ENCODE data around the gene SPA17.

SPA17 gene

GRCh38 chr11:124722176-124722575, 48.5 kb downstream of the SPA17 start:
- peaks cover 95% of the 10 kb centered on the region for H3K27me3 ChIP-seq (ENCODE audit: control insufficient read depth, insufficient read depth, low read length)

GRCh38 chr11:124724979-124725718, 51.4 kb downstream of the SPA17 start:
- Histone ChIP-seq H3K4me3 (ENCODE audit: low read depth, low read length) (peak overlapping the region; percentile 19; the same call in 1 of the 2 replicates), H3K9ac (ENCODE audit: low read length) (no peak overlapping the region), H3K27ac (ENCODE audit: low read depth, low read length) (no peak overlapping the region), H3K9me3 (ENCODE audit: control insufficient read depth, insufficient read depth, low read depth, low read length) (no peaks in the 10 kb centered on the region), H3K4me1 (ENCODE audit: control insufficient read depth, insufficient read depth, low read length) (peaks cover 24% of the 10 kb centered on the region), H3K36me3 (ENCODE audit: control insufficient read depth, insufficient read depth, low read length) (no peaks in the 10 kb centered on the region), H3K27me3 (ENCODE audit: control insufficient read depth, insufficient read depth, low read length) (peaks cover 69% of the 10 kb centered on the region)

More at GRCh38 chr11:124722176-124722575, 48.5 kb downstream of the SPA17 start:
- H3K4me3 ChIP-seq (ENCODE audit: low read depth, low read length), result no peak overlapping the region
- peaks cover 37% of the 10 kb centered on the region for H3K4me1 ChIP-seq (ENCODE audit: control insufficient read depth, insufficient read depth, low read length)
- no peak overlapping the region for H3K9ac ChIP-seq (ENCODE audit: low read length)
- no peak overlapping the region for H3K27ac ChIP-seq (ENCODE audit: low read depth, low read length)
- H3K9me3 ChIP-seq (ENCODE audit: control insufficient read depth, insufficient read depth, low read depth, low read length), result no peaks in the 10 kb centered on the region
- H3K36me3 ChIP-seq (ENCODE audit: control insufficient read depth, insufficient read depth, low read length), result no peaks in the 10 kb centered on the region

- Histone ChIP-seq H3K27ac (ENCODE audit: low read depth, low read length) (no peak overlapping the region), H3K4me1 (ENCODE audit: control insufficient read depth, insufficient read depth, low read length) (peaks cover 24% of the 10 kb centered on the region), H3K27me3 (ENCODE audit: control insufficient read depth, insufficient read depth, low read length) (peaks cover 66% of the 10 kb centered on the region), H3K4me3 (ENCODE audit: low read depth, low read length) (peak overlapping the region; percentile 19; the same call in 1 of the 2 replicates), H3K9me3 (ENCODE audit: control insufficient read depth, insufficient read depth, low read depth, low read length) (no peaks in the 10 kb centered on the region), H3K9ac (ENCODE audit: low read length) (no peak overlapping the region), H3K36me3 (ENCODE audit: control insufficient read depth, insufficient read depth, low read length) (no peaks in the 10 kb centered on the region)
Observed at GRCh38 chr11:124725719-124726105, 52.0 kb downstream of the SPA17 start.

- H3K4me3 ChIP-seq (ENCODE audit: low read depth, low read length), result no peak overlapping the region
- H3K9ac ChIP-seq (ENCODE audit: low read length), result no peak overlapping the region
- no peak overlapping the region for H3K27ac ChIP-seq (ENCODE audit: low read depth, low read length)
- H3K36me3 ChIP-seq (ENCODE audit: control insufficient read depth, insufficient read depth, low read length), result no peaks in the 10 kb centered on the region
- H3K9me3 ChIP-seq (ENCODE audit: control insufficient read depth, insufficient read depth, low read depth, low read length), result no peaks in the 10 kb centered on the region
- H3K4me1 ChIP-seq (ENCODE audit: control insufficient read depth, insufficient read depth, low read length), result peaks cover 24% of the 10 kb centered on the region
- peaks cover 56% of the 10 kb centered on the region for H3K27me3 ChIP-seq (ENCODE audit: control insufficient read depth, insufficient read depth, low read length)
Observed at GRCh38 chr11:124727474-124727873, 53.8 kb downstream of the SPA17 start.

GRCh38 chr11:124728134-124728533, 54.4 kb downstream of the SPA17 start:
- peaks cover 52% of the 10 kb centered on the region for H3K27me3 ChIP-seq (ENCODE audit: control insufficient read depth, insufficient read depth, low read length)
- H3K27ac ChIP-seq (ENCODE audit: low read depth, low read length), result no peak overlapping the region
- H3K4me1 ChIP-seq (ENCODE audit: control insufficient read depth, insufficient read depth, low read length), result peaks cover 24% of the 10 kb centered on the region

GRCh38 chr11:124729571-124729970, 55.9 kb downstream of the SPA17 start:
- H3K36me3 ChIP-seq (ENCODE audit: control insufficient read depth, insufficient read depth, low read length), result no peaks in the 10 kb centered on the region
- no peaks in the 10 kb centered on the region for H3K9me3 ChIP-seq (ENCODE audit: control insufficient read depth, insufficient read depth, low read depth, low read length)
- H3K4me1 ChIP-seq (ENCODE audit: control insufficient read depth, insufficient read depth, low read length), result peaks cover 21% of the 10 kb centered on the region
- no peak overlapping the region for H3K27ac ChIP-seq (ENCODE audit: low read depth, low read length)
- H3K4me3 ChIP-seq (ENCODE audit: low read depth, low read length), result no peak overlapping the region
- peaks cover 47% of the 10 kb centered on the region for H3K27me3 ChIP-seq (ENCODE audit: control insufficient read depth, insufficient read depth, low read length)
- no peak overlapping the region for H3K9ac ChIP-seq (ENCODE audit: low read length)

More at GRCh38 chr11:124728134-124728533, 54.4 kb downstream of the SPA17 start:
- no peaks in the 10 kb centered on the region for H3K9me3 ChIP-seq (ENCODE audit: control insufficient read depth, insufficient read depth, low read depth, low read length)
- no peak overlapping the region for H3K4me3 ChIP-seq (ENCODE audit: low read depth, low read length)
- no peaks in the 10 kb centered on the region for H3K36me3 ChIP-seq (ENCODE audit: control insufficient read depth, insufficient read depth, low read length)
- H3K9ac ChIP-seq (ENCODE audit: low read length), result no peak overlapping the region

GRCh38 chr11:124732230-124732629, 58.5 kb downstream of the SPA17 start:
- peaks cover 52% of the 10 kb centered on the region for H3K27me3 ChIP-seq (ENCODE audit: control insufficient read depth, insufficient read depth, low read length)
- no peaks in the 10 kb centered on the region for H3K9me3 ChIP-seq (ENCODE audit: control insufficient read depth, insufficient read depth, low read depth, low read length)

GRCh38 chr11:124736736-124737135, 63.0 kb downstream of the SPA17 start:
- Histone ChIP-seq H3K4me1 (ENCODE audit: control insufficient read depth, insufficient read depth, low read length) (peaks cover 11% of the 10 kb centered on the region; the same call in 1 of the 2 replicates), H3K27ac (ENCODE audit: low read depth, low read length) (no peak overlapping the region), H3K27me3 (ENCODE audit: control insufficient read depth, insufficient read depth, low read length) (peaks cover 87% of the 10 kb centered on the region)

More at GRCh38 chr11:124732230-124732629, 58.5 kb downstream of the SPA17 start:
- no peaks in the 10 kb centered on the region for H3K36me3 ChIP-seq (ENCODE audit: control insufficient read depth, insufficient read depth, low read length)
- peaks cover 4% of the 10 kb centered on the region; the same call in 1 of the 2 replicates for H3K4me1 ChIP-seq (ENCODE audit: control insufficient read depth, insufficient read depth, low read length)
- H3K4me3 ChIP-seq (ENCODE audit: low read depth, low read length), result no peak overlapping the region
- no peak overlapping the region for H3K9ac ChIP-seq (ENCODE audit: low read length)
- H3K27ac ChIP-seq (ENCODE audit: low read depth, low read length), result no peak overlapping the region

GRCh38 chr11:124737638-124738305, 64.1 kb downstream of the SPA17 start:
- Histone ChIP-seq H3K4me3 (ENCODE audit: low read depth, low read length) (no peak overlapping the region), H3K27me3 (ENCODE audit: control insufficient read depth, insufficient read depth, low read length) (peaks cover 88% of the 10 kb centered on the region), H3K36me3 (ENCODE audit: control insufficient read depth, insufficient read depth, low read length) (no peaks in the 10 kb centered on the region), H3K9ac (ENCODE audit: low read length) (no peak overlapping the region), H3K27ac (ENCODE audit: low read depth, low read length) (no peak overlapping the region), H3K9me3 (ENCODE audit: control insufficient read depth, insufficient read depth, low read depth, low read length) (no peaks in the 10 kb centered on the region), H3K4me1 (ENCODE audit: control insufficient read depth, insufficient read depth, low read length) (peaks cover 11% of the 10 kb centered on the region; the same call in 1 of the 2 replicates)

More at GRCh38 chr11:124736736-124737135, 63.0 kb downstream of the SPA17 start:
- Histone ChIP-seq H3K36me3 (ENCODE audit: control insufficient read depth, insufficient read depth, low read length) (no peaks in the 10 kb centered on the region), H3K9me3 (ENCODE audit: control insufficient read depth, insufficient read depth, low read depth, low read length) (no peaks in the 10 kb centered on the region), H3K4me3 (ENCODE audit: low read depth, low read length) (no peak overlapping the region), H3K9ac (ENCODE audit: low read length) (no peak overlapping the region)

GRCh38 chr11:124738713-124739478, 65.2 kb downstream of the SPA17 start:
- H3K27me3 ChIP-seq (ENCODE audit: control insufficient read depth, insufficient read depth, low read length), result peaks cover 97% of the 10 kb centered on the region
- H3K36me3 ChIP-seq (ENCODE audit: control insufficient read depth, insufficient read depth, low read length), result no peaks in the 10 kb centered on the region
- H3K9me3 ChIP-seq (ENCODE audit: control insufficient read depth, insufficient read depth, low read depth, low read length), result no peaks in the 10 kb centered on the region
- no peak overlapping the region for H3K27ac ChIP-seq (ENCODE audit: low read depth, low read length)
- peak overlapping the region; percentile 21 for H3K9ac ChIP-seq (ENCODE audit: low read length)
- peaks cover 11% of the 10 kb centered on the region; the same call in 1 of the 2 replicates for H3K4me1 ChIP-seq (ENCODE audit: control insufficient read depth, insufficient read depth, low read length)
- H3K4me3 ChIP-seq (ENCODE audit: low read depth, low read length), result peak overlapping the region; percentile 64

Measured in HUES6 (cell line).